Measurements from ENCODE around the gene LRRC37A3. TPM values are rescaled to one million over a fixed set of nuclear protein-coding genes. Genes with fewer than 3 reads are reported as not detected.
"Not testable (repeated sequence)": the region's sequence is repeated elsewhere in the genome, so short reads cannot be mapped to it uniquely, and the experiment has no call there.

The LRRC37A3 gene
- total RNA-seq, 1 donor from 2014 or later: 5.6 TPM

- H3K79me2 ChIP-seq (ENCODE audit: low read depth); H3K36me3 ChIP-seq; H3F3A ChIP-seq (ENCODE audit: low read depth); H4K20me1 ChIP-seq (ENCODE audit: low read depth); H2AFZ ChIP-seq (replicated peaks); H3K4me1 ChIP-seq; H3K27me3 ChIP-seq; H3K4me1 Mint-ChIP-seq; H3K27ac Mint-ChIP-seq; H3K9me3 ChIP-seq (ENCODE audit: low read depth); H3K27me3 Mint-ChIP-seq (ENCODE audit: insufficient read depth, low read depth); H3K36me3 Mint-ChIP-seq; H3K4me3 Mint-ChIP-seq; H3K9ac ChIP-seq; DNase-seq (ENCODE audit: low spot score); H3K9me3 Mint-ChIP-seq; H3K27ac ChIP-seq; H3K4me3 ChIP-seq; H3K4me2 ChIP-seq: not testable (repeated sequence)
Observed at GRCh38 chr17:64815833-64816198, 103.5 kb downstream of the LRRC37A3 start.

- H3K27ac ChIP-seq; DNase-seq (ENCODE audit: low spot score); H3K79me2 ChIP-seq (ENCODE audit: low read depth); H2AFZ ChIP-seq (replicated peaks); H3K36me3 Mint-ChIP-seq; H3K4me3 Mint-ChIP-seq; H3K27ac Mint-ChIP-seq; H4K20me1 ChIP-seq (ENCODE audit: low read depth); H3K4me1 ChIP-seq; H3K4me3 ChIP-seq; H3F3A ChIP-seq (ENCODE audit: low read depth); H3K4me2 ChIP-seq; H3K36me3 ChIP-seq; H3K9me3 Mint-ChIP-seq; H3K9me3 ChIP-seq (ENCODE audit: low read depth); H3K27me3 Mint-ChIP-seq (ENCODE audit: insufficient read depth, low read depth); H3K9ac ChIP-seq; H3K4me1 Mint-ChIP-seq; H3K27me3 ChIP-seq: not testable (repeated sequence)
Observed at GRCh38 chr17:64814993-64815832, 104.1 kb downstream of the LRRC37A3 start.

GRCh38 chr17:64808178-64808977, 110.9 kb downstream of the LRRC37A3 start:
- not testable (repeated sequence) for H3K4me3 Mint-ChIP-seq; H3K9ac ChIP-seq; DNase-seq (ENCODE audit: low spot score); H3K27ac Mint-ChIP-seq; H4K20me1 ChIP-seq (ENCODE audit: low read depth); H3K36me3 ChIP-seq; H3K27me3 ChIP-seq; H3K27me3 Mint-ChIP-seq (ENCODE audit: insufficient read depth, low read depth); H3K9me3 Mint-ChIP-seq; H3K36me3 Mint-ChIP-seq; H2AFZ ChIP-seq (replicated peaks); H3K9me3 ChIP-seq (ENCODE audit: low read depth); H3K4me3 ChIP-seq; H3K4me1 Mint-ChIP-seq; H3K79me2 ChIP-seq (ENCODE audit: low read depth); H3K27ac ChIP-seq; H3K4me2 ChIP-seq; H3F3A ChIP-seq (ENCODE audit: low read depth); H3K4me1 ChIP-seq

Small RNA genes lying within 50 kb of the gene (small RNA-seq; reads per million reads assigned to genes)
- gene AC037487.3 (not detected), gene AC103810.6 (not detected), gene AC103810.7 (not detected), gene RDM1P4 (not detected), gene RN7SL404P (not detected), gene RNU7-115P (not detected)

Other genes starting within 250 kb of the LRRC37A3 start
- gene GNA13, start 137.3 kb upstream of the LRRC37A3 start, total RNA-seq (ENCODE audit: low replicate concordance): 51.7 and 73.8 TPM in 2 replicates
- gene RGS9, start 217.9 kb upstream of the LRRC37A3 start, total RNA-seq (ENCODE audit: low replicate concordance): 3.6 and 7.9 TPM in 2 replicates